Head of caudate nucleus (tissue), 42 donors: Measurements from ENCODE around the gene USP53.
"Not testable (repeated sequence)": the region's sequence is repeated elsewhere in the genome, so short reads cannot be mapped to it uniquely, and the experiment has no call there.

Source experiments
- DNase-seq, 42 donors: peaks; one replicate each; pipeline versions ENCODE4 v3.0.0 to v3.0.0-alpha.2; 2020 to 2021; ENCODE audit warnings: mixed read lengths in 7 of 42
- intact Hi-C: fragments of 100-400 bp; cut with DNase I; formaldehyde crosslinking; loops from one replicate; pipeline ENCODE4 v1.15.0; 2022

Gene USP53

GRCh38 chr4:119218093-119218492, 5.6 kb downstream of the USP53 start:
- no peak for DNase-seq
- intact Hi-C loops: loop anchor here (10.0 kb wide), 1 partner anchor 173 kb away; no protein-coding TSS in a partner anchor

- intact Hi-C loops: no loop called here
- no peak for DNase-seq
Measured at GRCh38 chr4:119221412-119221811, 8.9 kb downstream of the USP53 start.

- intact Hi-C loops: no loop called here
- no peak for DNase-seq
Measured at GRCh38 chr4:119227690-119228089, 15.2 kb downstream of the USP53 start.

DNA sequence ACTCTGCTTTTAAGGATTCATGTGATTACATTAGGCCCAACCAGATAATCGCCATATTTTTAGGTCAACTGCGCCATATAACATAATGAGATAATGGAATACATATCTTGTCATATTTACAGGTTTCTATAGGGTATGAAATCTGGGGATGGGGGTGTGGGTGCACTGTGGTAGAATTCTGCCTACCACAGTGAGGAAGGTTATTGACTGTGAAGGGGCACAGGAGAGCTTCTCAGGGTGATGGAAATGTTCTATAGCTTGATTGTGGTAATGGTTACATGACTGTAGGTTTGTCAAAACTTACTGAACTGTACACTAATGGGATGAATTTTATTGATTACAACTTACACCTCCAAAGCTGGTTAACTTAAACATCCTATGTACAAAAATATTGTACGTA, 15.9 kb downstream of the USP53 start:
- intact Hi-C loops: no loop called here

GRCh38 chr4:119229908-119230687, 17.6 kb downstream of the USP53 start:
- intact Hi-C loops: no loop called here
- no peak for DNase-seq

More for the DNA sequence above, 15.9 kb downstream of the USP53 start:
- DNase-seq: no peak

GRCh38 chr4:119231491-119231890, 19.0 kb downstream of the USP53 start:
- DNase-seq: no peak
- intact Hi-C loops: no loop called here

- DNase-seq: no peak
- intact Hi-C loops: no loop called here
Measured at GRCh38 chr4:119232286-119232685, 19.8 kb downstream of the USP53 start.

DNA sequence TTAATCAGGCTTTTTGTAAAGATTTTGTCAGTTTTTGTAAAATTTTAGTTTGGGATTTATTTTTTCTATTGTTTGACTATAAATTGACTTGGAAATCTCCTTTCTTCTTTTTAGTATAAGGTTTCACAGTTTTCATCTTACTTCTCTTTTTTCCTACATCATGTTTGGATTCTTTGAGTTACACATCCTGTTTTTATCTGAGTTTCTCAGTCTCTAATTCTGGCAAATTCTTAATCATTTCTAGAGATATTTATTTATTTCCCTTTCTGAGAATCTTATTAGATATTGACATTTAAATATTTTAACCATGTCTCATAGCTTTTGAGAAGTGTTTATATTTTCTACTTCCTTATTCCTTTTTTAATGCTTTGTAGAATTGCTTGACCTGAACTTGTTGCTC, 20.7 kb downstream of the USP53 start:
- DNase-seq: no peak
- intact Hi-C loops: no loop called here

DNA sequence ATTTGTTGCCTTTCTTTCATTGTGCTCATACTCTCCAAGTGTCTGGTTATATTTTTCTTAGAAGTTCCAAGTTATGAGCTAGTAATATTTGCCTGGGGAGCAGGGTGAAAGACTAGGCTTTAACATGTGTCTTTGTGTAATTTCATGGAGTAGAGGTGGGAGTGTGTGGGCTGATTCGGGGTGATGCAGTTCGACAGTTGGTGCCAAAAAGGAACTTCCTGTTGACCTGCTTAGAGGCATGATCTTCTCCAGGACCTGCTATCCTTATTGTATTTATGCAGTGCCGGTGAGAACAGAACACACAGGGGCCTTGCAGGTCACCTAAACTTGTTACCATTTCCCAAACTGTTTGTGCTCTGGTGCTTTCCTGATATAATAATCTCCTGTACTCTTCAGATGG, 21.2 kb downstream of the USP53 start:
- intact Hi-C loops: no loop called here
- no peak for DNase-seq

- intact Hi-C loops: no loop called here
- no peak for DNase-seq
Measured at GRCh38 chr4:119237201-119237600, 24.7 kb downstream of the USP53 start.

DNA sequence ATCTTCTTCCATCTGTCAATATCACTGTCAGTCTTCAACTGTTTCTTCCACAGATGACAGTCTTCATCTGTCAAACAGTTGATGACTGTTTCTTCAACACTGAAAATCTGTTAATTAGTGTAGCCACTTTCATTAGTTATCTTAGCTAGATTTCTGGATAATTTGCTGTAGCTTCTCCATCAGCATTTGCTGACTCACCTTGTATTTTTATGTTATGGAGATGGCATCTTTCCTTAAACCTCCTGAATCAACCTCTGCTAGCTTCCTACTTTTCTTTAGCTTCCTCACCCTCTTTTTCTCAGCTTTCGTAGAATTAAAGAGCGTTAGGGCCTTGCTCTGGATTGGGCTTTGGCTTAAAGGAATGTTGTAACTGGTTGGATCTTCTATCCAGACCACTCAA, 25.1 kb downstream of the USP53 start:
- intact Hi-C loops: no loop called here
- DNase-seq: no peak

DNA sequence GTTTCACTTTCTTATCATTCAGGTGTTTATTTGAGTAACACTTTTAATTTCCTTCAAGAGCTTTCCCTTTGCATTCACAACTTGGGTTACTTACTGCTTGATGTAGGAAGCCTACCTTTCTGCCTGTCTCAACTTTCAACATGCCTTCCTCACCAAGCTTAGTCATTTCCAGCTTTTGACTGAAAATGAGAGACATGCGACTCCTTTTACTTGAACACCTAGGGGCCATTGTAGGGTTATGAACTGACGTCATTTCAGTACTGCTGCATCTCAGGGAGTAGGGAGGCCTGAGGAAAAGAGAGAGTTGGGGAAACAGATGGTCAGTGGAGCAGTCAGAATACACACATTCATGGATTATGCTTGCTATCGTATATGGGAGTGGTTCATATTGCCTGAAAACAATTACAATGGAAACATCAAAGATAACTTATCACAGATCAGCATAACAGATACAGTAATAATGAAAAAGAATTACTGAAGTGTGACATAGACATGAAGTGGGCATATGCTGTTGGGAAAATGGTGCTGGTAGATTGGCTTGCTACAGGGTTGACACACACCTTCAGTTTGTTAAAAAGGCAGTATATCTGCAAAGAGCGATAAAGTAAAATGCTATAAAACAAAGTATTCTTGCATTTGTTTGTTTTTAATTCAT, 25.7 kb downstream of the USP53 start:
- DNase-seq: no peak
- intact Hi-C loops: no loop called here

DNA sequence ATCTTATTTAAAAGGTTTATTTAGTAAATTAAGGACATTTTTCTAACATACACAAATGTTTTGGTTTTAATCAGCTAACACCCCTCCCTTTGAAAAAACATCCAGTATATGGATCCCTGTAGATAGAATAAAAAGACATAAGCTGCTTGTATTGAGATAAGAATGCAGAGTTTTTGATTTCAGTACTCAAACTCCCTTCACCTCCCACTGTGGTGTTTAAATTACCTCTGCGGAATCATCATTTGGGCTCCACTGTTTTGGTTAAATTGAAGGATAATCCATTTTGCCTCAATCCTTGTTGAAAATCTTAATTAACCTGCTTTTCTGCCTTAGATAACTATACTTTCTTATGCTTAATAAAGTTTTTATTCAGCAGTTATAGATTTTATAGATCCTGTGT, 27.6 kb downstream of the USP53 start:
- DNase-seq: no peak
- intact Hi-C loops: no loop called here

- intact Hi-C loops: no loop called here
- no peak for DNase-seq
Measured at GRCh38 chr4:119240568-119240967, 28.1 kb downstream of the USP53 start.

- intact Hi-C loops: no loop called here
- DNase-seq: no peak
Measured at GRCh38 chr4:119242417-119242816, 29.9 kb downstream of the USP53 start.

GRCh38 chr4:119243868-119244267, 31.4 kb downstream of the USP53 start:
- DNase-seq: no peak
- intact Hi-C loops: no loop called here

GRCh38 chr4:119244344-119244743, 31.8 kb downstream of the USP53 start:
- no peak for DNase-seq
- intact Hi-C loops: no loop called here

- intact Hi-C loops: no loop called here
- DNase-seq: no peak
Measured at GRCh38 chr4:119244832-119245231, 32.3 kb downstream of the USP53 start.

DNA sequence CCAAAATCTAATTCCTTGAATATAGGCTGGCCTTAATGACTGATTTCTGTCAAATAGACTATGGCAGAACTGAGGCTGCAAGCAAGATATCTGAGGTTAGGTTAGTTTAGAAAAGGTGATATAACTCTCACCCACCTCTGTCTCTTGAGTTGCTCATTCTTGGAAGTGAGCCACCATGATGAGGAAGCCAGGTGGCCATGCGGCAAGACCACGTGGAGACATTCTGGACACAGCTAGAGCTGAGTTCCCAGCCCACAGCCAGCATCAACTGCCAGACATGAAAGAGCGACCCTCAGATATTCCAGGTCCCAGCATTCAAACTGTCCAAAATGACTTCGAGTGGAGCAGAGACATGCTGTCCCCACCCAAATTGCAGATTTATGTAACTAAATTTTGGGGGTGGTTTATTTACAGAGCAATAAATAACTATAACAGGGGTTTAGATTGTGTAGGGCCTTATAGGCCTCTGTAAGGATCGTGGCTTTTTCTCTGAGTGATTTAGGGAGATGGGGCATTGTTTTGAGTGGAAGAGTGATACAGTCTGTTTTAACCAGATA, 33.7 kb downstream of the USP53 start:
- no peak for DNase-seq
- intact Hi-C loops: no loop called here

DNA sequence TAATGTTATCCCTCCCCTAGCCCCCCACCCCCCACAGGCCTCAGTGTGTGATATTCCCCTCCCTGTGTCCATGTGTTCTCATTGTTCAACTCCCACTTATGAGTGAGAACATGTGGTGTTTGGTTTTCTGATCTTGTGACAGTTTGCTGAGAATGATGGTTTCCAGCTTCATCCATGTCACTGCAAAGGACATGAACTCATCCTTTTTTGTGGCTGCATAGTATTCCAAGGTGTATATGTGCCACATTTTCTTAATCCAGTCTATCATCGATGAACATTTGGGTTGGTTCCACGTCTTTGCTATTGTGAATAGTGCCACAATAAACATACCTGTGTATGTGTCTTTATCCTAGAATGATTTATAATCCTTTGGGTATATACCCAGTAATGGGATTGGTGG, 38.5 kb downstream of the USP53 start:
- intact Hi-C loops, DNase-seq: not testable (repeated sequence)

DNA sequence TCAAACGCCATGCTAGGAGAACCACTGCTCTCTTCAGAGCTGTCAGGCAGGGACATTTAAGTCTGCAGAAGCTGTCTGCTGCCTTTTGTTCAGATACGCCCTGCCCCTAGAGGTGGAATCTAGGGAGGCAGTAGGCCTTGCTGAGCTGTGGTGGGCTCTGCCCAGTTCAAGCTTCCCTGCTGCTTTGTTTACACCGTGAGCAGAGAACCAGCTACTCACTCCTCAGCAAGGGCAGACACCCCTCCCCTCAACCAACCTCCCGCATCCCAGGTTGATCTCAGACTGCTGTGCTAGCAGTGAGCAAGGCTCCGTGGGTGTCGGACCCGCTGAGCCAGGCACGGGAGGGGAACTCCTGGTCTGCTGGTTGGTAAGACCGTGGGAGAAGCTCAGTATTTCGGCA, 42.7 kb downstream of the USP53 start:
- DNase-seq, intact Hi-C loops: not testable (repeated sequence)
